Esophagus squamous epithelium (tissue), 4 donors: ENCODE measurements around the gene ARHGAP9.

Experiments
- POLR2A ChIP-seq, 4 donors: fragments of 450-650 bp; IDR thresholded peaks; one replicate each; pipeline ENCODE4 v1.6.1; 2017; ENCODE audit warnings: antibody characterized with exemption in 4 of 4, mild to moderate bottlenecking in 4 of 4, moderate library complexity in 3 of 4
- TF ChIP-seq, protein P1 (sequence below), 6 experiments: fragments of 450-650 bp in 4 of 6; fragments of 200-600 bp in 2 of 6; sonication (generic) in 2 of 6; IDR thresholded peaks; one replicate each; pipeline ENCODE4 v1.5.1; 2016 to 2019; ENCODE audit warnings: antibody characterized with exemption in 6 of 6, mild to moderate bottlenecking in 4 of 6, moderate library complexity in 4 of 6

DNA sequence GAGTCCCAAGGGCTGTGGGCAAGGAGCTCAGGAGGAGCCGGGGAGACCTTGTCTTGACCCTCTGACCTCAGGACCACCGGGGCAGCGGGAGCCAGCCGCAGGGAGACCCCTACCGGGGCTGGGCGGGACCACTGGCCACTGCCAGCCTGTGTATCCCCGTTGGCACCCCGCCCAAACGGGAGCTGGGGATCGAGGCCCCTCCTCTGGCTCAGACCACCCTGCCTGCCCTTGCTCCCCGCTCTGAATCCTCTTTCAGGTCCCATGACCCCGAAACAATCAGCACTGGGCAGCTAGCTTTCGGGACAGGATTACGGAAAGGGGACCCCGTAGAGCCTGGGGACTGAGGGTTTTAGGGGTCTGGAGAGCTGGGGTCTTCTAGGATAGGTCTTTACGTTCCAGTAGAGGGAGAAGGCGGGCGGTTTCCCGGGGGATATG lies 18.8 kb downstream of the ARHGAP9 start:
- TF ChIP-seq, protein P1, sequence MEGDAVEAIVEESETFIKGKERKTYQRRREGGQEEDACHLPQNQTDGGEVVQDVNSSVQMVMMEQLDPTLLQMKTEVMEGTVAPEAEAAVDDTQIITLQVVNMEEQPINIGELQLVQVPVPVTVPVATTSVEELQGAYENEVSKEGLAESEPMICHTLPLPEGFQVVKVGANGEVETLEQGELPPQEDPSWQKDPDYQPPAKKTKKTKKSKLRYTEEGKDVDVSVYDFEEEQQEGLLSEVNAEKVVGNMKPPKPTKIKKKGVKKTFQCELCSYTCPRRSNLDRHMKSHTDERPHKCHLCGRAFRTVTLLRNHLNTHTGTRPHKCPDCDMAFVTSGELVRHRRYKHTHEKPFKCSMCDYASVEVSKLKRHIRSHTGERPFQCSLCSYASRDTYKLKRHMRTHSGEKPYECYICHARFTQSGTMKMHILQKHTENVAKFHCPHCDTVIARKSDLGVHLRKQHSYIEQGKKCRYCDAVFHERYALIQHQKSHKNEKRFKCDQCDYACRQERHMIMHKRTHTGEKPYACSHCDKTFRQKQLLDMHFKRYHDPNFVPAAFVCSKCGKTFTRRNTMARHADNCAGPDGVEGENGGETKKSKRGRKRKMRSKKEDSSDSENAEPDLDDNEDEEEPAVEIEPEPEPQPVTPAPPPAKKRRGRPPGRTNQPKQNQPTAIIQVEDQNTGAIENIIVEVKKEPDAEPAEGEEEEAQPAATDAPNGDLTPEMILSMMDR (IDR thresholded peaks at IDR 0.05): no peak
- no peak for TF ChIP-seq POLR2A (IDR thresholded peaks at IDR 0.05)
